GM19351 (cell line): ENCODE data around the gene NCAPG.

Experiments used
- ATAC-seq: cut with Tn5 transposase; IDR thresholded peaks from one replicate; pipeline ENCODE4 v1.9.1; 2021; ENCODE audit warnings: mild to moderate bottlenecking, moderate library complexity; ENCODE audit not compliant: unreplicated experiment

Gene NCAPG

DNA sequence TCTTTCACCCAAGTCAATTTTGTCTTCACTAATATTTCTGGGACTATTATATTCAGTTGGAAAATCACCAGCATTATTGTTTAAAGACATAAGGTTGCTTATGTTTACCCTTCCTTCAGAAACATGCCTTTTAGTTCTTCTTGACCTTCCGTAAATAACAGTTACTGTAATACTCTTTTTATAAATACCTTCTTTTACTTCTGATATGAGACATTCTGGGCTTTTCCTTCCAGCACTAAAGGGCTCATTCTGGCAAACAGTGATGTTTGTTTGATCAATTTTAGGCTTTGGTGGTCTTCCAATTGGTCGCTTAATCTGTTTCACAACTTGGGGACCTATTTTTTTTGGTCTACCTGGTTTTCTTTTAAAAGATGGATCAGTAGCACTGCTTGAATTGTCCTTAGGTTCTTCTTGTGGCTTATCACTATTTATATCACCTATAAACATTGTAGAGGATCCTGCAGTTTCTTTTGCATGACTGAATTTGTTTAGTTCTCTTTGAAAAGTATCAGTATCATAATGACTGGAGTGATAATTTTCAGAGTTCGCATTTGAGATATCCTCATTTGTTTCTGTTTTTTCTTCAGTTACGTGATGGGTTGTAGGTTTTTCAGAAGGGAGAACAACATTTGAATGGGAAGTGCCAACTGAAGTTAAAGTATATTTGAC is 64.8 kb downstream of the NCAPG start:
- ATAC-seq: peak; percentile 96

DNA sequence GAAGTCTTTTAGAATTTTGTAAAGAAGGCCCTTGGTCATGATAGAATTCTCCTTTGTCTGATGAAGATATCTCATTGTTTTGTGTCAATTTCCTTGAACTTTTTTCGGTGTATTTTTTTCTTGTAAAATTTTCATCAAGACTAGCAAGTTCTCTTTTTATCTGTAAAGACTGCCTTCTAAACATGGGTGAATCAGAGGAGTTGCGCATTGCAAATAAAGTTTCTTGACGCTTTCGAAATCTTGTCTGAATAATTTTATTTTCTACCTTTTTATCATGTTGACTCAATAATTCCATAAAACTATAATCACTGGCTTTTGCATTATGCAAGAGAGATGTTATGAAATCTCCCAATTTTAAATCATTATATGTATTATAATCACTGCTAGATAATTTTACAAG is 66.2 kb downstream of the NCAPG start:
- no peak for ATAC-seq

DNA sequence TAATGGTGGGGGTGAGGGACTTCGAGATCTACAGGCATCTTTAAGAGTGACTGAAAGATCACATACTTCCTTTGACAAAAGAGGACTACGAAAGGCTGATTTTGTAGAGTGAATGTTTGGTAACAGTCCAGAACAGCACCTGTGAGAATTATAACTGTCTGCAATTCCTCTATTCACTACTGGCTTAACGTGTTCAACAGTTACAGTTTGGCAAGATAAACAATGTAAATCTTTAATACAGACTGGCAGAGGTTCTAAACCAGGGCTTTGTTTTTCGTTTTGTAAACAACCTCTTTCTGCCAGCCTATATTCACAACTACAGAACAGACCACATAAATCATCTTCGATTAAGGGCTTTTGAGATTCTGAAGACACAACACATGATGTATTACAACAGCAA is 66.9 kb downstream of the NCAPG start:
- no peak for ATAC-seq

GRCh38 chr4:17884063-17884462 is 73.3 kb downstream of the NCAPG start:
- ATAC-seq: no peak

DNA sequence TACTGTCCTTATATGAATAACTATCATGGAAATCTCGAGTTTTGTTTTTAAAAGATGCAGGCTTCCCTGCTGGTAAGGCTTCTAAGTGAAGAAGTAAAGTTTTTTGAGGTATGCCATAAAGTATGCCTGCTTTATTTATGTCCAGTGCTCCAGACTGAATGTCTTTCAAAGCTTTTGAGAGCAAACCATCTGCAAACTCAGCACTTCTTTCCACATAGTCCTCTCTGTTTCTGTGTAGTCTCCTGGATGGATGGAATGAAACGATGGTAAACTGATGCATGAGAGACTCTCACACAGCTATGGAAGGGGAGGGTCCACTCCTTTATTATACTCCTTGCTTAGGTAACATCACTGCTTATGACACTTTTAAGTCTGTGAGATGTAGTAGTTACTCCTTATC is 73.7 kb downstream of the NCAPG start:
- no peak for ATAC-seq

DNA sequence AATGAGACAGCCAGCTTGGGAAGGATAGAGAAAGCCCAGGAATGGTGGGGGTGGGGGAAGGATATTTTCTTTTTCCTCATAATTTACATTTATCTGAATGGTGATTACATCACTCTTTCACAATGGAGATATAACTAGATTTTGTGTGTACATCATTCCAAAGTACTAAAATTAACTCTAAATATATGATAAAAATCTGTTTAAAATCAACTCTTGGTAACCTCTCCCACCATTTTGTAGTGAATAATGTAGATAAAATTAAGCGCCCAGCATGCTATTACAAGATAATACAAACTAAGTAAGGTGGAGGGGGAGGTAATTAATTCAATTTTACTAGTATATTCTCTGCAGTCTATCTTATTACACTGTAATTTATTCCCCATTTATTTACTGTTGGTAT is 78.9 kb downstream of the NCAPG start:
- ATAC-seq: no peak

GRCh38 chr4:17894421-17894820 is 83.6 kb downstream of the NCAPG start:
- ATAC-seq: no peak
